ENCODE measurements around the gene LRRTM3. TPM values are rescaled to one million over a fixed set of nuclear protein-coding genes. Genes with fewer than 3 reads are reported as not detected.

The LRRTM3 gene
- under 0.01 TPM in 1 of 2 replicates, not detected in the other for total RNA-seq

DNA sequence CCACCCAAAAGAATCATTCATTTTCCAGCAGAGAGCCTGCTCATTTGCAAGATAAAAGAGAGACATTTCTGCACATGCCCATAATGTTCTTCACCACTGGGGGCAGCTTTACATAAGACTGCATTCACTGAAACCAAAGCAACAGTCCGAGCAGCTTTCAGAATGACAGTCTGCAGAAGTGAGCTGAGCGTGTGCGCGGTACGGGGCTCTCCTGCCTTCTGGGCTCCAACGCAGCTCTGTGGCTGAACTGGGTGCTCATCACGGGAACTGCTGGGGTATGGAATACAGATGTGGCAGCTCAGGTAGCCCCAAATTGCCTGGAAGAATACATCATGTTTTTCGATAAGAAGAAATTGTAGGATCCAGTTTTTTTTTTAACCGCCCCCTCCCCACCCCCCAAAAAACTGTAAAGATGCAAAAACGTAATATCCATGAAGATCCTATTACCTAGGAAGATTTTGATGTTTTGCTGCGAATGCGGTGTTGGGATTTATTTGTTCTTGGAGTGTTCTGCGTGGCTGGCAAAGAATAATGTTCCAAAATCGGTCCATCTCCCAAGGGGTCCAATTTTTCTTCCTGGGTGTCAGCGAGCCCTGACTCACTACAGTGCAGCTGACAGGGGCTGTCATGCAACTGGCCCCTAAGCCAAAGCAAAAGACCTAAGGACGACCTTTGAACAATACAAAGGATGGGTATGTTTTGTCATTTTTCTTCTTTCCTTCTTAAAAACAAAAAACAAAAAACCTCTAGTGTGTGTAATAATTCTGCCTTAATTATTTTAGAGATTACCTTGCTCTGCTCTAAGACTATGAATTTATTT lies at the start of gene LRRTM3:
LRRTM3 (plus strand) TSS at position 141 of the 820 bp plus-strand sequence.

All from placental pericyte (primary cell).